HL-60/S4 (cell line): Measurements from ENCODE around the gene SYPL2.
"Not testable (repeated sequence)": the region's sequence is repeated elsewhere in the genome, so short reads cannot be mapped to it uniquely, and the experiment has no call there.

Source experiments
- in situ Hi-C: fragments of 300-500 bp; cut with MboI; formaldehyde crosslinking; loops from 2 replicates; pipeline ENCODE4 v1.14.3; 2022; ENCODE audit warnings: low sequenced_read_pairs

Gene SYPL2

GRCh38 chr1:109470245-109470644 lies 3.9 kb downstream of the SYPL2 start:
- in situ Hi-C loops, result no loop called here

- in situ Hi-C loops, result no loop called here
Observed at GRCh38 chr1:109472779-109473178, 6.4 kb downstream of the SYPL2 start.

GRCh38 chr1:109473284-109474057 lies 7.1 kb downstream of the SYPL2 start:
- in situ Hi-C loops, result not testable (repeated sequence)

DNA sequence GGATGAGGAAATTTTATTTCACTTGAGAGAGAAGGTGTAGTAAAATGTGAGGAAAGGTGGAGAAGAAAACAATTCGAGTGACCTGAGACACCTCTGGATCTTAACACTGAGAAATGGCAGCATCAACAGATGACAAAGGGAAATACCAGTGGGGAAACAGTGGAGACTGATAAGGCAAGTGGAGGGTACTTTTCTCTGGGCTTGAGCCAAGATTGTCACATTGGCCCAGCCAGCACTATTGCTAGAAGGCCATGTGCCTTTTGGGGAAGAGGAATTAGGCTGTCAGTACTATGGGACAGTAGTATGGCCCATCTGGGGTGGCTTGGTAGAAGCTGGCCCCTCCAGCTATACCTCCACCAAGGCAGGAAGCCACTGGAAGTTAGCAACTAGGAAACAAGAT lies 8.4 kb downstream of the SYPL2 start:
- in situ Hi-C loops, result no loop called here

DNA sequence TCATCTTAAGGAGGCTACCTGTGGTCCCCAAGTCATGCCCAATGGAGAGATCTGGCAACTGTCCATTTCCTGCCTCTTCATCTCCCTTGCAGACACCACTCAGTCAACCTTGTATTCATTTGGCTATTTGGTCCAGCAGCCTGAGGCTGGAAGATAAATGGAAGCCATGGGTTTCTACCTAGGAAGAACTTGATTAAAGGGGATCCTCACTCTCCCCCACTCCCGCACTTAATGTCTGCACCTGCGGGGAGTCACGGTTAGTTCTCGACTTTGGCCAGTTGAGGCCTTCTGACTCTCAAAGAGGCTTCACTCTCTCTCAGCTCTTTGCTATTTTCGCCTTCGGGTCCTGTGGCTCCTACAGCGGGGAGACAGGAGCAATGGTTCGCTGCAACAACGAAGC lies 8.9 kb downstream of the SYPL2 start:
- in situ Hi-C loops, result no loop called here

- in situ Hi-C loops, result no loop called here
Observed at GRCh38 chr1:109476825-109477224, 10.5 kb downstream of the SYPL2 start.

DNA sequence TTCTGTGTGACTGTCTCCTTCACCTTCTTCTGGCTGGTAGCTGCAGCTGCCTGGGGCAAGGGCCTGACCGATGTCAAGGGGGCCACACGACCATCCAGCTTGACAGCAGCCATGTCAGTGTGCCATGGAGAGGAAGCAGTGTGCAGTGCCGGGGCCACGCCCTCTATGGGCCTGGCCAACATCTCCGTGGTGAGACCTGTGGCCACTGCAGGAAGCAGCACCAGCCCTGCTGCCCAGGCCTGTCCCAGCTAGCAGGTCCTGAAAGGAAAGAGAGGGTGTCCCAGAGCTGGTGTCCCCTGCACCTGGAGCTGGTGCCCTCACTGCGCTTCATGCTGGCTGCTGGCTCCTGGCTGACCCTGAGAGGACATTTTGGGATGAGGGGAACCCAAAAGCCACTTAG lies 11.5 kb downstream of the SYPL2 start:
- in situ Hi-C loops, result no loop called here

DNA sequence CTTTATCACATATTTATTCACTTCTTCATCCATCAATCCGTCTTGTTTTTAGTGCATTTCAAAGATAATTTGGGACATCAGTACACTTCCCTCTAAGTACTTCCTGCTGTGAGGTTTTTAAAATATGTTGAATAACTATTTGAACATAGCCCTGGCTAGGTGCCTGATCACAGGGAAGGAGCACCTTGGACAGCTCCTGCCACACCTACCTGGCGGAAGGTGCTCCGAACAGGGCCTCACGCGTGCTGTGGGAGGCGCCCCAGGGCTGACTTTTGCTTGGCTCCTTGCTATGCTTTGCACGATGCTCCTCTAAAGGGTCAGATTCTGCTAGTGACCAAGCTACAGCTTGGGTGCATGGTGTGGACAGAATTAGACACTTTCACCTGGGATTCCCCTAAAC lies 12.5 kb downstream of the SYPL2 start:
- in situ Hi-C loops, result no loop called here

DNA sequence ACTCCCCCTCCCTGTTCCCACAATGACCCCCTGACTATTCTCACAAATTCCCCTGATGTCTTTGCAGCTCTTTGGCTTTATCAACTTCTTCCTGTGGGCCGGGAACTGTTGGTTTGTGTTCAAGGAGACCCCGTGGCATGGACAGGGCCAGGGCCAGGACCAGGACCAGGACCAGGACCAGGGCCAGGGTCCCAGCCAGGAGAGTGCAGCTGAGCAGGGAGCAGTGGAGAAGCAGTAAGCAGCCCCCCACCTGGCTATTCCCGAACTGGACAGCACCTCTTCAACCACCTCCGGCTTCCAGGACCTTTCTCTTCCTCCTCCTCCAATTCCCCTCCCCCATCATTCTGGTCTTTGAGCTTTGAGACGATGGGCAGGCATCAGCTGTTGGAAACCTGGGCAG lies 13.0 kb downstream of the SYPL2 start:
- in situ Hi-C loops, result no loop called here

GRCh38 chr1:109479901-109480300 lies 13.6 kb downstream of the SYPL2 start:
- in situ Hi-C loops, result no loop called here

DNA sequence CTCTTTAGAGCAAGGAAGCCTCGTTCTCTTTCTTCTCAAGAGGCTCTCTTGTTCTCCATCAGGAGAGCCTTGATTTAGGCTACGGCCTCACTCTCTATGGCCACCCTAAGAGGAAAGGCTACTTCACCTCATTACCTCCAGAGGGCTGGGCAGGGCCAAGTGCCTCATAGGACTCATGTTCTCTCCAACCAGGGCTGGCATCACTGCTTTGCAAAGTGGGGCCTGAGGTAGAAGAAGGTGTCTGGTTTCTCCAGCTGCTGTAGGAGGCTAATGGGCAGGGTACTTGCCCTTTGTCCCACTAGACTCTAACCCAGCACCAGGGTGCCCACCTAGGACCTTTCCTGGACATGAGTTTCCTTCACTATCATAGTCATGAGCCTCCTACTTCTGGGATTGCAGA lies 15.3 kb downstream of the SYPL2 start:
- in situ Hi-C loops, result no loop called here

- in situ Hi-C loops, result no loop called here
Observed at GRCh38 chr1:109482242-109482641, 15.9 kb downstream of the SYPL2 start.

DNA sequence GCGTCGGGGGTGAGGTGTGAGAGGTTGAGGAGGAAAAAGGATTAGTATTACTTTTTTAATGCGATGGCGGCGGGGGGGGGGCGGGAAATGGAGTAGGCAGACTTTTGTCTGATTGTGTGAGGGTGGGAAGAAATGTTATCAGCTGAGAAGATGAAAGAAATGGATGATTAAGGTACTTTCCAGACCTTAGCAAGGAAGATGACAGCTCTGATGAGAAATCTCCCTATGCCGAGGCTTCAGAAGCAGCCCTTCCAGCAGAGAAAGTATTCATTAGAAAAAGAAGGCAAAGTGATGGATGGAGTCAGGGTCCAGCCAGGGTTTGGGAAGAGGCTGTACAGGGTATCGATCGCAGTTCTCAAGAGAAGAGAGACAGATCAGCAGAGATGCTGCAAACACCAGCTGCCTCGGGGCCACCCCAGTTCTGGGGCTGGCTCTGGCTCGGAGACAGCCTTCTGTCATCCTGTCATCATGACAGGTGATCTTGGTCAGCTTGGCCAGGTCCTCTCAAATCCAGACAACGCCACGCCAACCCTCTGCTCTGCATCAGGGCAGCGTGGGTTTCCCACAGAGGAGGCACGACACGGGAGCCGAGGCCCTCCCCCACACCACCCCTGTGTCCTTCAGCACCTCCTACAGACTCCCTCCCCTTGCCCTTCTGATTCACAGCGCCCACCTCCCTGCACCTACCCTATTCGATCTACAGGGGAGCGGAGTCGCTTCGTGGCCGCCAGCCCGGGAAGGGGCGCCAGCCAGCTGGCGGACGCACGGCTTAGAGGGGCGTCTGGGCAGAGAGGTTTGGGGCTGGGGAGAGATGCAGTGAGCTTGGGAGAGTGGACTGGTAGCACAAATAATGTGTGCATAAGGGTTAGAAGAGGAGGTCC lies 16.7 kb downstream of the SYPL2 start:
- in situ Hi-C loops, result no loop called here

- in situ Hi-C loops, result no loop called here
Observed at GRCh38 chr1:109483672-109484518, 17.5 kb downstream of the SYPL2 start, which contains the start of gene ATXN7L2. ATXN7L2 (plus strand) TSS chr1:109483905; CDS start chr1:109483954, 49 bp downstream.

- in situ Hi-C loops, result no loop called here
Observed at GRCh38 chr1:109484519-109484975, 18.2 kb downstream of the SYPL2 start.

DNA sequence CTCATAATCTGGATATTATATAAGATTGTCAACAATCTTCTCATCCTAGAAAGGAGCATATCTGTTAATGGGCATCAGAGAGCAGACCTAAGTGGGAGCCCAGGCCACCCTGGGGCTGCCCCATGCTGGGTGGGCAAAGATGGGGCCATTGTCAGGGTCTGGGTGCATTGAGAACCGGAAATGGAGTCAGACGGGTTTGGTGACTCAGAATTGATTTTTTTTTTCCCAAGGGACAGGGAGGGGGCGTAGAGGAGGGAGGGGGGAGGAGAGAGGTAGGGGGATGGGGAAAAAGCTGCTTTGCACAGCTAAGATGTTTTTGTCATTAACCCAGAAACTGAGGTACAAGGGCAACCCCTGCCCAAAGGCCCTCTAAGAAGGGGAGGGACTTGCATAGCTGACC lies 18.7 kb downstream of the SYPL2 start:
- in situ Hi-C loops, result no loop called here

- in situ Hi-C loops, result no loop called here
Observed at GRCh38 chr1:109487261-109487660, 20.9 kb downstream of the SYPL2 start.

- in situ Hi-C loops, result no loop called here
Observed at GRCh38 chr1:109488201-109488600, 21.9 kb downstream of the SYPL2 start.

DNA sequence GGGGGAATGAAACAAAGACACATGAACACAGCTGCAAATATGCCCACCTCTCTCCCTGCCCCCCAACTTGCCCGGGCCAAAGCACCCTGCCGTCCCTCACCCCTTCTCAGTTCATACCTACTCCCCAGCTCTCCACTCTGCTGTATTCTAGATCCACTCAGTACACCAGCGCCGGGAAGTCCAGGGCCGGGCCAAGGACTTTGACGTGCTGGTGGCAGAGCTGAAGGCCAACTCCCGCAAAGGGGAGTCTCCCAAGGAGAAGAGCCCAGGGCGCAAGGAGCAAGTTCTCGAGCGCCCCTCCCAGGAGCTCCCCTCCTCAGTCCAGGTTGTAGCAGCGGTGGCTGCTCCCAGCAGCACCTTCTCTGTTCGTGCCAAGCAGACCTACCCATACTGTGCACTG lies 22.4 kb downstream of the SYPL2 start:
- in situ Hi-C loops, result no loop called here

DNA sequence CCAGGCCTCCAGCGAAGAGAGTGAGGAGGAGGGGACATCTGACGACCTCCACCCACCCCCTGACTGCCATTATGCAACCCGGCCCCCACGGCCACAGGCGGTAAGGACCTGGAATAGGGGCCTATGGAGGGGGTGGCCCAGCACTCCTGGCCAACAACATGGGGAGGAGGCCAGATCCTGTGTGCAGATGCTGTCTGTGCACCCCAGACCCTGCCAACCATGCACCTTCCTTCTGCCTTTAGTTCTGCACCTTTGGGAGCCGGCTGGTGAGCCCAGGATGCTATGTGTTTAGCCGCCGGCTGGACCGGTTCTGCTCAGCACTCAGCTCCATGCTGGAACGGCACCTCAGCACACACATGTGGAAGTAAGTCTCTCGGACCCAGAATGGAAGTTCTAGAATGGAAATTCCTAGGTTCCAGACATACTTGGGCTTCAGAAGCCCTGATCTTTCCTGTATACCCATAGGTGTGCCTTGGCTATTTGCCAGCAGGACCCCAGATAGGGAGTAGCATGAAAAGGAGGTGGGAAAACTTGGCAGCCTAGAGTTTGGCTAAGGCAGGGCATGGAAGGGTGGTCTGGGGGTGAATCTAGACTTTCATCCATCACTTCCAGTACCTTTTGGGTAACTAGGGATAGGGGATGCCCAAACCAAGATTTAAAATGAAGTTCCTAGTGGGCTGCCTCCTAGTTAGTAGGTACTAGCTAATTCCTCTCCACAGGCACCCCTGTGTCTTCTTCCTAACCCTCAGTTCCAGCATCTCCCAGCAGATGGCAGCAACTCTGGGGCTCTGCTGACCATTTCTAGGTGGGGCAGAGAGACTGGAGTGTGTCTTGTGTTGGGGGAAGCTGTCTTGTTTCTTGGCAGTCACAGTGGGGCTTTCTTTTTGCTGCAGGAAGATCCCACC lies 23.9 kb downstream of the SYPL2 start:
- in situ Hi-C loops, result no loop called here
